GM19438 (cell line): Measurements from ENCODE around the gene CNKSR1.
"Not testable (repeated sequence)": the region's sequence is repeated elsewhere in the genome, so short reads cannot be mapped to it uniquely, and the experiment has no call there.

Experiments
- ATAC-seq: cut with Tn5 transposase; IDR thresholded peaks from one replicate; pipeline ENCODE4 v1.9.1; 2021; ENCODE audit warnings: low read depth; ENCODE audit not compliant: unreplicated experiment

The CNKSR1 gene

DNA sequence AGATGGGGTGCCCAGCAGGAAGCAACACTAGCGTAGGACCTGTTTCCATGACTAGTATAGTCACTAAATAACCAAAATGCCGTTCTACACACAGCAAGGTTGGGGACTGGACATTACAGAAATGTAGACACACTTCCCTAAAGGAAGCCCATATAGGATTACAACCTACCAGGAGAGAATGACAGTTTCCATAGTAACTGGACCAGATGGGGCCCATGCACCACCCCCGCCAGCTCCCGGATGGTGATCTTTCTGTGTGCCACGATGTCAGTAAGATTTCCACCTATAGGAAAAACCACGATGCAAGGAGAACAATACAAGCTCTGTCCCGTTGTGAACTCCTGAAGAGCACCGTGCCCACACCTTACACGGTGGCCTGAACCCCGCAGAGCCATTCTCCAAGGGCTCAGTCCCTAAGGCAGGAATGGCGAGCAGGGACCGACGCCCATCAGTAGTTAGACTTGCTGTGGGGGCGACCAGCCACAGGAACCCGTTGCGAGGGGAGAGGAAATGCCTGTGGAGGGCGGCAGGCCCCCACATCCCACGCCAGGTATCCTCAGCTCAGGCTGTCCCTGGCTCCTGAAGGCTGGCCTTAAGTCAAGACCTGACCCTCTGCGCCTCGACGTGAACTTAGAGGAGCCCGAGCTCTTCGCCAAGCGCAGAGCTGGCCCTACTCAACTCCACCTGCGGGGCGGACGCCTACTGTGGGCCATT lies 43.1 kb downstream of the CNKSR1 start:
- no peak for ATAC-seq

DNA sequence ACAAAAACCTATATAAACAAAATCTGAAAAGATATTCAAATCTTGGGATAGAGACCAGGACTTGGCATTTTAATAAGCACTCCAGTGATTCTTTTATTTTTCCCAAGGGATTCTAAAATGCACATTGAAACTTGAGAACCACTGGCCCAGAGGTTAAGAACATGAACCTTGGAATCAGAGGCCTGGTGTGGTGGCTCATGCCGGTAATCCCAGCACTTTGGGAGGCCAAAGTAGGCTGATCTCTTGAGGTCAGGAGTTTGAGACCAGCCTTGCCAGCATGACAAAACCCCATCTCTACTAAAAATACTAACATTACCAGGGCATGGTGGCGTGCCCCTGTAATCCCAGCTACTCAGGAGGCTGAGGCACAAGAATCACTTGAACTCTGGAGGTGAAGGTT lies 43.8 kb downstream of the CNKSR1 start:
- no peak for ATAC-seq

DNA sequence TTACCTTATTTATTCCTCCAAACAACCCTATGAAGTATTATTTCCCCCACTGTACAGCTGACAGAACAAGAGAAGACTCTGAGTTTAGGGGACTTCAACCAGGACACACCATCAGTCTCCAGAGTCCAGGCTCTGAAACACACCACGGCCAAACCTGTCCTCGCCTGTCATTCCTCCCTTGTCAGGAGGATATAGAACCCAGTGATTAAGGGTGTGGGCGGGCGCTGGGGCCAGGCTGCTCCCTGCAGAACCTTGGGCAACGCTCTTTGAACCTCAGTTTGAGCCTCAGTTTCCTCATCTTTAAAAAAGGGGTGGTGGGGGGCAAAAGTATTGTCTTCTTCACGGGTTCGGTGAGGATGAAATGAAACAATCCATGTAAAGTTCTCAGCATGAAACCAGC lies 47.3 kb downstream of the CNKSR1 start:
- no peak for ATAC-seq

DNA sequence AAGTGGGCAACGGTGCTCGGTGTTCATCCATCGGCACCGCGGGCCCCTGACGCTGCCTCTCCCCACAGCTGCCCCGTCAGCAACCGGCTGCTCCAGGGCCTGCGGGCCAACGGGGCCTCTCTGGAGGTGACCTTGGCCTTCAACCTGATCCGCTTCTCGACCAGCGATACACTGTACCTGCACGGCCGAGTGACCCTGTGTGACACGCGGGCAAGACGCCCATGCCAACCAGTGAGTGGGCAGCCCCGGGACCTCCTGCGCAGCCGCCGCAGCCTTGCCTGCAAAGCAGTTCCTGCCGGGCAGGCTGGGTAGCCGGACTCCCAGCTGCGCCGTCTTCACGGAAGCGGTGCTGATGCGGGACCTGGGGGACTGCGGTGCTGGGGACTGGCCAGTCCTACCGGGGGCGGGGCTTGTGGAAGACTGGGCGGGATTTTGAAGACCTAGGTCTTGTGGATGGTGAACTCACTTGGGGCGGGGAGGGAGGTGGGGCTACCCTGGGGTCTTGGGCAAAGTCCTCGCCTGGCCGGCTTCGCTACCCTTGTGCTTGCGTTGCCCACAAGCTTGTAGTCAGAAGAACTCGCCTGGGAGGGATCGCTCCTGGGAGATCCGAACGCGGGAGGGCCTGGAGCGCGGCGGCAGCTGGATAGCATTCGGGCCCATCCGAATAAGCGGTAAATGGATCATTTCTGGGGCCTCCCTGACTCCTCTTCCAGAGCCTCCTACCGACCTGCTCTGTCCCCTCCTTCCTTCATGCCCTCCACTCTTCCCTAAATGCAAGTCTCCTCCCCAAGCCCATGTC lies 47.9 kb downstream of the CNKSR1 start:
- no peak for ATAC-seq

DNA sequence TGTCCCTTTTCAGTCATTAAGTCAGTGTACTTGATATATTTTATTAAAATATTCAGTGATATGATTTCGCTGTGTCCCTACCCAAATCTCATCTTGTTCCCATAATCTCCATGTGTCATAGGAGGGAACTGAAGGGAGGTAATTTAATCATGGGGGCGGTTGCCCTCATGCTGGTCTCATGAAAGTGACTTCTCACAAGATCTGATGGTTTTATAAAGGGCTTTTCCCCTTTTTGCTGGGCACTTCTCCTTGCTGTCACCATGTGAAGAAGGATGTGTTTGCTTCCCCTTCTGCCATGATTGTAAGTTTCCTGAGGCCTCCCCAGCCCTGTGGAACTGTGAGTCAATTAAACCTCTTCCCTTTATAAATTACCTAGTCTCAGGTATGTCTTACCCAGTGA lies 53.4 kb downstream of the CNKSR1 start:
- not testable (repeated sequence) for ATAC-seq

DNA sequence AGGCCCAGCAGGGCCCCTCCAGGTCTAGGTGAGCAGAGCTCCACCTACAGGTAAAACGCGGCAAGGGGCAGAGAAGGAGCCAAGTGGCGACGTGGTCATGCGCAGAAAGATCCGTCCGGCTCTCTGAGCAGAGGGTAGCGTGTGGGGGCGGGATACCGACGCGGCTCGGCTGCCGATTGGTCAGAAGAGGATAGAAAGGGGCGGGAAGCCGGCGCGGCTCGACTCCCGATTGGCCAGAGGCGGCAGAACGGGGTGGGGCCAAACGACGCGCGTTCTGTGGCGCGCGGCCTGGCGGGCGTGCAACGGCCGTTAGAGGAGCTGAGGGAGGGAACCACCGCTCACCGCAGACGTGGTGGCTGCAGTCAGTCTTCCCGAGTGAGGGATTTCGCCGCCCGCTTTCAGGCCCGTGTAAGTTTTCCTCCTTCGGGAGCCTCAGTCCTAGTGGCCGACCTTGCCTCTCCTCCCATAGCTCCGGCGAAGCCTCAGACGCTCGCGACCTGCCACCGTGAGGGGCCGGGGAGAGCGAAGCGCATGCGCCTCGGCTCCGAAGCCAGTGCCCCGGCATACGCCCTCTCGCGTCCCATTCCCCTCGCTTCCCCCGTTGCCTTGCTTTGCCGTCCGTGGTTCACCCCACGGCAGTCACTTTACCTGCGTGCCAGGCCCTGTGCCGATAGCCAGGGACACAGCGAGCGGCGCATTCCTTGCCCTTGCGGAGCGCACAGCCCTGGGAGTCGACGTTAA lies 56.8 kb downstream of the CNKSR1 start, which contains the start of gene CEP85:
Gene CEP85, plus strand, starts transcription at position 298 of the 741 bp plus-strand sequence. CDS start 5,584 bp downstream, outside the sequence.
- peak; percentile 85 for ATAC-seq

DNA sequence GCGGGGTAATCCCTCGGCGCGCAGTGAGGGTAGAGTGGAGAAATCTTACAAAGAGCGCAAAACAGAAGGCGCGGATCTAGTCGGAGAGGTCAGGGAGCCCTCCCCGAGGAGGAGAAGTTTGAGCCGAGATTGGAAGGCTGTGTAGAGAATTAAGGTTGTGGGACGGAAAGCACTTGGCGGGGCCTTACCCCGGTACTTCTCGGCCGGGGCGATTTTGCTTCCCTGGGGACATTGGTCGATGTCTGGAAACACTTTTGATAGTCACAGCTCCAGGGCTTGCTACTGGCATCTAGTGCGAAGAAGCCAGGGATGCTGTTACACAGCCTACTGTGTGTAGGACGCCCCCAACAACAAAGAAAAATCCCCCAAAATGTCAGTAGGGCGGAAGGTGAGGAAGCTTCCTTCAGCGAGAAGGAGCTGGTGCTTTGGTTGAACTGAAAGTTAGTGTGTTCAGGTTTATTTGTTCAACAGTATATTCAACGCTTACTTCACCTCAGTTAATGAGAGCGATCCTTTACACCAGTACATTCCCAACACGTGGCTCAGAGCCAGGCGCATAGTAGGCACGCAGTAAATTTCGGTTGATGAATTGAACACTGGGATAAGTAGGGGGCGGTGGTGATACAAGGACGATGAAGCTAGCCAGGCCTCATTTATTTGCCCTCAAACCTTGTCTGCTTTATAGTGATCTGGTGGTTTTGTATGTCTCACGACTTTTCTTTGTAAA lies 57.5 kb downstream of the CNKSR1 start:
- no peak for ATAC-seq

DNA sequence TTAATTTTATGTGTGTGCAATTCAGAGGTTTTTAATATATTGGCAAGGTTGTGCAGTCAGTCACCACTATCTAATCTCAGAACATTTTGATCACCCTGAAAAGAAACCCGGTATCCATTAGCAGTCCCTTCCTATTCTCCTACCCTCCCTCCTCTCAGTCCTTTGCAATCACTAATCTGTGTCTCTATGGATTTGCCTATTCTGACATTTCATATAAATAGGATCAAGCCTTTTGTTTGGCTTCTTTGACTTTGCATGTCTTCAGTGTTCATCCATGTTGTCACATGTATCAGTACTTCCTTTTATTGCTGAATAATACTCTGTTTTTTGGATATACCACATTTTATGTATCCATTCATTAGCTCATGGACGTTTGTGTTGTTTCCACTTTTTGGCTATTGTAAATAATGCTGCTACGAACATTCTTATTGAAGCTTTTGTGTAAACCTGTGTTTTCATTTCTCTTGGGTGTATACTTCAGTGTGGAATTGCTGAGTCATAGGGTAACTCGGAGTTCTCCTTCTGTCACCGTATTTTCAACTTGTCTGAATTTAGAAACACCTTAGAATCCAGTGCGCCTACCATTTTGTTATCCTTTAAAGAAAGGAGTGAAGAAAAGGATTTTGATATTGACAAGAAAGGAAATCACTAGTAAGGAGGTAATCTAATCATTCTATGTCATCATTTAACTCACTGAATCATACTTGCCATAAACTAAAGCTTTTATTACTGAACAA lies 60.1 kb downstream of the CNKSR1 start:
- ATAC-seq: no peak
